GM12878 (cell line): ENCODE measurements around the gene DOHH. TPM values are rescaled to one million over a fixed set of nuclear protein-coding genes. Genes with fewer than 3 reads are reported as not detected.
A peak's percentile ranks its signal among the peaks of the same experiment; 100 is the strongest.

Source experiments
- ATAC-seq: fragments of 200-7000 bp; cut with Tn5 transposase; 3 replicates; pipeline ENCODE4 v1.9.1; 2020; ENCODE audit warnings: mild to moderate bottlenecking, moderate library complexity
- BruUV-seq: library from RNA; stranded (reverse); fragments of 400-500 nt; replicated peaks from 2 replicates; lab custom pipeline; 2021; lab: Mats Ljungman, UMichigan
- CTCF ChIA-PET: fragments of 300-600 bp; sonication (Branson Sonifier 250); formaldehyde crosslinking; extraction: SDS; loops from one replicate; lab custom pipeline; 2021; ENCODE audit warnings: inconsistent platforms; lab: Yijun Ruan, JAX
- POLR2A ChIA-PET: fragments of 350-600 bp; formaldehyde crosslinking; extraction: SDS; loops from one replicate; lab custom pipeline; 2021; ENCODE audit warnings: inconsistent platforms; lab: Charles Lee
- RAD21 ChIA-PET: fragments of 300-600 bp; sonication (Branson Sonifier 250); formaldehyde crosslinking; loops from one replicate; lab custom pipeline; 2023; ENCODE audit warnings: antibody characterized with exemption; ENCODE audit not compliant: unreplicated experiment; lab: Charles Lee
- SMC1A ChIA-PET: fragments of 300-600 bp; sonication (Branson Sonifier 250); formaldehyde crosslinking; loops from one replicate; lab custom pipeline; 2023; ENCODE audit not compliant: unreplicated experiment, uncharacterized antibody; lab: Charles Lee
- DNase-seq: peaks from one replicate; pipeline ENCODE4 v3.0.0-alpha.2; 2011; ENCODE audit warnings: low read depth, low spot score
- FAIRE-seq: peaks from 3 replicates; lab custom pipeline; 2011; peaks lifted over from hg19 to GRCh38; lab: Jason Lieb, UNC
- H2AFZ ChIP-seq: 2 replicates; pipeline ENCODE4 v1.6.0; 2011; ENCODE audit warnings: low read depth, low read length, control low read depth; ENCODE audit not compliant: control insufficient read depth
- H3K27ac ChIP-seq: 2 replicates; pipeline ENCODE4 v1.5.1; 2011; ENCODE audit warnings: control low read depth; ENCODE audit not compliant: control insufficient read depth, insufficient read depth
- H3K27me3 ChIP-seq, 2 experiments: replicated peaks in 1 of 2; 2 replicates each; pipeline versions ENCODE4 v1.6.0 to v1.6.1; 2011; ENCODE audit warnings: low read length in 1 of 2; ENCODE audit not compliant: control insufficient read depth in 2 of 2, insufficient read depth in 2 of 2
- H3K36me3 ChIP-seq, 2 experiments: 2 replicates each; pipeline ENCODE4 v1.5.1; 2011; ENCODE audit warnings: low read length in 1 of 2; ENCODE audit not compliant: control insufficient read depth in 2 of 2, insufficient read depth in 2 of 2
- H3K4me1 ChIP-seq: 2 replicates; pipeline ENCODE4 v1.6.1; 2011; ENCODE audit warnings: mild to moderate bottlenecking, low read length, moderate library complexity, mixed read lengths; ENCODE audit not compliant: control insufficient read depth, insufficient read depth
- H3K4me2 ChIP-seq: 2 replicates; pipeline ENCODE4 v1.6.0; 2011; ENCODE audit warnings: control low read depth; ENCODE audit not compliant: control insufficient read depth, insufficient read depth
- H3K4me3 ChIP-seq: fragments of 200-600 bp; sonication (generic); 2 replicates; pipeline ENCODE4 v1.5.1; 2016
- H3K79me2 ChIP-seq: 2 replicates; pipeline ENCODE4 v1.6.0; 2011; ENCODE audit warnings: low read length; ENCODE audit not compliant: control insufficient read depth, insufficient read depth
- H3K9ac ChIP-seq: 2 replicates; pipeline ENCODE4 v1.8.0; 2011; ENCODE audit warnings: low read length, control low read depth, mixed read lengths; ENCODE audit not compliant: control insufficient read depth, insufficient read depth
- H3K9me3 ChIP-seq: replicated peaks from 3 replicates; pipeline ENCODE4 v1.5.1; 2011; ENCODE audit warnings: mild to moderate bottlenecking, low read length; ENCODE audit not compliant: control insufficient read depth, insufficient read depth
- H4K20me1 ChIP-seq: 2 replicates; pipeline ENCODE4 v1.6.0; 2011; ENCODE audit not compliant: control insufficient read depth, insufficient read depth
- BCL11A ChIP-seq: IDR thresholded peaks from 2 replicates; pipeline ENCODE4 v1.6.1; 2011; ENCODE audit warnings: low read depth, low read length
- EED ChIP-seq: sonication (generic); IDR thresholded peaks from 2 replicates; pipeline ENCODE4 v1.6.1; 2016; ENCODE audit warnings: antibody characterized with exemption, low read depth
- ESRRA ChIP-seq: IDR thresholded peaks from 2 replicates; pipeline ENCODE4 v1.6.1; 2012; ENCODE audit warnings: mild to moderate bottlenecking, low read length, improper control_type of control experiment
- PAX5 ChIP-seq: IDR thresholded peaks from 2 replicates; pipeline ENCODE4 v1.6.1; 2011; ENCODE audit warnings: low read depth, low read length, borderline replicate concordance
- POLR2A ChIP-seq: IDR thresholded peaks from 2 replicates; pipeline ENCODE4 v1.6.1; 2011; ENCODE audit warnings: low read depth, mild to moderate bottlenecking, low read length
- RCOR1 ChIP-seq: conservative IDR thresholded peaks from 2 replicates; pipeline ENCODE4 v1.6.1; 2012; ENCODE audit warnings: low read depth, low read length, improper control_type of control experiment
- SIX5 ChIP-seq: IDR thresholded peaks from 2 replicates; pipeline ENCODE4 v1.6.1; 2011; ENCODE audit warnings: mild to moderate bottlenecking, low read depth, low read length, moderate library complexity; ENCODE audit not compliant: severe bottlenecking
- SMC3 ChIP-seq: IDR thresholded peaks from 2 replicates; pipeline ENCODE4 v1.6.1; 2011; ENCODE audit warnings: low read length, improper control_type of control experiment, borderline replicate concordance
- ZNF274 ChIP-seq: IDR thresholded peaks from one replicate; pipeline ENCODE4 v1.8.0; 2011; ENCODE audit not compliant: insufficient read length, insufficient read depth
- WGBS: methylation state at CpG from one replicate; pipeline ENCODE4 v1.1.6; 2016; ENCODE audit warnings: low lambda C conversion rate; ENCODE audit not compliant: insufficient replicate concordance, insufficient coverage; ENCODE audit errors: missing lambda C conversion rate; 5-methylcytosine and 5-hydroxymethylcytosine counted together
- in situ Hi-C: fragments of 300-500 bp; cut with MboI; formaldehyde crosslinking; loops from 9 replicates; pipeline ENCODE4 v1.14.3; 2018; ENCODE audit warnings: mixed read lengths
- intact Hi-C: fragments of 100-400 bp; cut with micrococcal nuclease; formaldehyde crosslinking; loops from one replicate; pipeline ENCODE4 v1.14.2; 2022; ENCODE audit not compliant: unreplicated experiment
- polyA plus RNA-seq, 11 experiments: library from polyadenylated mRNA; depleted of rRNA in 4 of 11; unstranded in 6 of 11; stranded (reverse) in 5 of 11; fragments of >200 nt; fragmentation: Nextera tagmentation in 4 of 11; fragmentation: Illumina TruSeq in 1 of 11; extraction: Ambion mirVana in 4 of 11; extraction: Trizol in 1 of 11; gene quantifications; 1 replicate in 1 of 11; 2 replicates in 10 of 11; pipeline versions ENCODE4 v1.2.1 to v1.2.3, GENCODE V29; 2011 to 2016; ENCODE audit warnings: inconsistent platforms in 2 of 11, missing spikeins in 2 of 11, low read depth in 1 of 11
- total RNA-seq, 4 experiments: library from RNA; depleted of rRNA in 3 of 4; stranded (reverse); fragments of >200 nt in 3 of 4; fragmentation: Illumina TruSeq in 1 of 4; extraction: Trizol in 1 of 4; gene quantifications; 2 replicates each; pipeline versions ENCODE4 v1.2.1 to v1.2.3, GENCODE V29; 2013 to 2021
- TF ChIP-seq, protein P1 (sequence below): IDR thresholded peaks from 2 replicates; pipeline ENCODE4 v1.6.1; 2012; ENCODE audit warnings: low read depth, low read length, improper control_type of control experiment
- TF ChIP-seq, protein P2 (sequence below): fragments of 450-650 bp; formaldehyde crosslinking; IDR thresholded peaks from 2 replicates; pipeline ENCODE4 v1.4.0; 2020; ENCODE audit warnings: mild to moderate bottlenecking, moderate library complexity

Gene DOHH
- total and polyA plus RNA-seq, 10 of the 15 experiments (the other 5 are each of a cell fraction or from before 2014, with no cell fraction given) = 0.11 to 28.6 (median 11.7) TPM

- in situ Hi-C loops = no loop called here
- DNase-seq = no peak
- no peak overlapping the region for H3K4me3 ChIP-seq
- H3K4me1 ChIP-seq = no peaks in the 10 kb centered on the region
- H3K9me3 ChIP-seq = no peaks in the 10 kb centered on the region
- BruUV-seq = no TSS peak
- H4K20me1 ChIP-seq = no peaks in the 10 kb centered on the region
- TF ChIP-seq ESRRA (no peak), POLR2A (peak; percentile 49; the same call in 1 of the 2 replicates), SIX5 (no peak)
- TF ChIP-seq, all 136 proteins: peak for 1
- no peaks in the 10 kb centered on the region for H3K27me3 ChIP-seq
- no peaks in the 10 kb centered on the region for H3K79me2 ChIP-seq
- no peak overlapping the region for H3K4me2 ChIP-seq
- intact Hi-C loops = loop anchor here (5.0 kb wide), 1 partner anchor 117 kb away; no protein-coding TSS in a partner anchor
- H3K36me3 ChIP-seq = peaks cover 13 to 28% of the 10 kb centered on the region in 2 experiments; a peak in 3 of 4 replicates
- no peak overlapping the region for H2AFZ ChIP-seq
- WGBS = 95% methylated on average over 24 of the region's 24 CpGs
- no peak for FAIRE-seq
- ChIA-PET POLR2A (no interaction called here), RAD21 (no interaction called here), CTCF (no interaction called here), SMC1A (no interaction called here)
- H3K9ac ChIP-seq = no peak overlapping the region
- no peak overlapping the region for H3K27ac ChIP-seq
- no peak for ATAC-seq
Measured at GRCh38 chr19:3444695-3445234, 55.7 kb downstream of the DOHH start.

GRCh38 chr19:3443840-3444694, 56.4 kb downstream of the DOHH start:
- in situ Hi-C loops = no loop called here
- ChIA-PET SMC1A (no interaction called here), CTCF (no interaction called here), RAD21 (no interaction called here), POLR2A (no interaction called here)
- no peak overlapping the region for H2AFZ ChIP-seq
- FAIRE-seq (no peak), DNase-seq (no peak), ATAC-seq (no peak)
- no peaks in the 10 kb centered on the region for H3K27me3 ChIP-seq
- H3K4me2 ChIP-seq = no peak overlapping the region
- H3K9ac ChIP-seq = no peak overlapping the region
- H4K20me1 ChIP-seq = no peaks in the 10 kb centered on the region
- 77% methylated on average over 27 of the region's 33 CpGs for WGBS
- intact Hi-C loops = loop anchor here (5.0 kb wide), 1 partner anchor 117 kb away; no protein-coding TSS in a partner anchor
- no peaks in the 10 kb centered on the region for H3K4me1 ChIP-seq
- peaks cover 13 to 27% of the 10 kb centered on the region in 2 experiments; a peak in 3 of 4 replicates for H3K36me3 ChIP-seq
- no peak overlapping the region for H3K27ac ChIP-seq
- TF ChIP-seq EED = no peak
- TF ChIP-seq ZNF274 = no peak
- TF ChIP-seq, protein P1, sequence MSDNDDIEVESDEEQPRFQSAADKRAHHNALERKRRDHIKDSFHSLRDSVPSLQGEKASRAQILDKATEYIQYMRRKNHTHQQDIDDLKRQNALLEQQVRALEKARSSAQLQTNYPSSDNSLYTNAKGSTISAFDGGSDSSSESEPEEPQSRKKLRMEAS = no peak
- no peak for TF ChIP-seq PAX5
- no peak for TF ChIP-seq BCL11A
- TF ChIP-seq SMC3 = no peak
- TF ChIP-seq, protein P2, sequence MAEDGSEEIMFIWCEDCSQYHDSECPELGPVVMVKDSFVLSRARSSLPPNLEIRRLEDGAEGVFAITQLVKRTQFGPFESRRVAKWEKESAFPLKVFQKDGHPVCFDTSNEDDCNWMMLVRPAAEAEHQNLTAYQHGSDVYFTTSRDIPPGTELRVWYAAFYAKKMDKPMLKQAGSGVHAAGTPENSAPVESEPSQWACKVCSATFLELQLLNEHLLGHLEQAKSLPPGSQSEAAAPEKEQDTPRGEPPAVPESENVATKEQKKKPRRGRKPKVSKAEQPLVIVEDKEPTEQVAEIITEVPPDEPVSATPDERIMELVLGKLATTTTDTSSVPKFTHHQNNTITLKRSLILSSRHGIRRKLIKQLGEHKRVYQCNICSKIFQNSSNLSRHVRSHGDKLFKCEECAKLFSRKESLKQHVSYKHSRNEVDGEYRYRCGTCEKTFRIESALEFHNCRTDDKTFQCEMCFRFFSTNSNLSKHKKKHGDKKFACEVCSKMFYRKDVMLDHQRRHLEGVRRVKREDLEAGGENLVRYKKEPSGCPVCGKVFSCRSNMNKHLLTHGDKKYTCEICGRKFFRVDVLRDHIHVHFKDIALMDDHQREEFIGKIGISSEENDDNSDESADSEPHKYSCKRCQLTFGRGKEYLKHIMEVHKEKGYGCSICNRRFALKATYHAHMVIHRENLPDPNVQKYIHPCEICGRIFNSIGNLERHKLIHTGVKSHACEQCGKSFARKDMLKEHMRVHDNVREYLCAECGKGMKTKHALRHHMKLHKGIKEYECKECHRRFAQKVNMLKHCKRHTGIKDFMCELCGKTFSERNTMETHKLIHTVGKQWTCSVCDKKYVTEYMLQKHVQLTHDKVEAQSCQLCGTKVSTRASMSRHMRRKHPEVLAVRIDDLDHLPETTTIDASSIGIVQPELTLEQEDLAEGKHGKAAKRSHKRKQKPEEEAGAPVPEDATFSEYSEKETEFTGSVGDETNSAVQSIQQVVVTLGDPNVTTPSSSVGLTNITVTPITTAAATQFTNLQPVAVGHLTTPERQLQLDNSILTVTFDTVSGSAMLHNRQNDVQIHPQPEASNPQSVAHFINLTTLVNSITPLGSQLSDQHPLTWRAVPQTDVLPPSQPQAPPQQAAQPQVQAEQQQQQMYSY (CRISPR knock-in tag) = no peak
- no peak for TF ChIP-seq RCOR1
- no peak overlapping the region for H3K4me3 ChIP-seq
- BruUV-seq = no TSS peak
- H3K9me3 ChIP-seq = no peaks in the 10 kb centered on the region
- no peaks in the 10 kb centered on the region for H3K79me2 ChIP-seq
